Chondrocyte (in vitro differentiated cells): ENCODE data around the gene PROM1. TPM values are rescaled to one million over a fixed set of nuclear protein-coding genes. Genes with fewer than 3 reads are reported as not detected.

ENCODE experiments used
- DNase-seq: peaks from one replicate; pipeline ENCODE4 v3.0.0; 2021; ENCODE audit warnings: mixed read lengths, low spot score
- H3K27ac Mint-ChIP-seq: one replicate; pipeline ENCODE4 v1.8.0; 2021; ENCODE audit warnings: mild to moderate bottlenecking, moderate library complexity, mixed read lengths; ENCODE audit not compliant: unreplicated experiment
- H3K27me3 Mint-ChIP-seq: 2 replicates; pipeline ENCODE4 v1.8.0; 2021; ENCODE audit warnings: low read depth, mixed read lengths
- H3K36me3 Mint-ChIP-seq: 2 replicates; pipeline ENCODE4 v1.8.0; 2021; ENCODE audit warnings: low read depth, mixed read lengths
- H3K4me1 Mint-ChIP-seq: 2 replicates; pipeline ENCODE4 v1.8.0; 2021; ENCODE audit warnings: low read depth, mild to moderate bottlenecking, mixed read lengths
- H3K4me3 Mint-ChIP-seq: one replicate; pipeline ENCODE4 v1.8.0; 2021; ENCODE audit warnings: mild to moderate bottlenecking, moderate library complexity, mixed read lengths; ENCODE audit not compliant: unreplicated experiment
- H3K9me3 Mint-ChIP-seq: 2 replicates; pipeline ENCODE4 v1.8.0; 2021; ENCODE audit warnings: low read depth, mixed read lengths
- CTCF ChIP-seq: fragments of 200-600 bp; sonication (generic); IDR thresholded peaks from 2 replicates; pipeline ENCODE4 v1.5.0; 2021; ENCODE audit warnings: antibody characterized with exemption, mild to moderate bottlenecking, moderate library complexity
- total RNA-seq: library from RNA; stranded (reverse); gene quantifications from 3 replicates; pipeline ENCODE4 v1.2.1, GENCODE V29; 2021

PROM1 gene
- total RNA-seq, 1 donor from 2014 or later = 0.10 TPM

GRCh38 chr4:16100833-16101232 is 17.0 kb upstream of the PROM1 start:
- TF ChIP-seq CTCF = no peak
- H3K36me3 Mint-ChIP-seq = no peaks in the 10 kb centered on the region
- no peak overlapping the region for H3K27ac Mint-ChIP-seq
- no peak overlapping the region for H3K4me3 Mint-ChIP-seq
- no peaks in the 10 kb centered on the region for H3K4me1 Mint-ChIP-seq
- no peaks in the 10 kb centered on the region for H3K9me3 Mint-ChIP-seq
- no peak for DNase-seq
- H3K27me3 Mint-ChIP-seq = peaks cover 52% of the 10 kb centered on the region

- Mint-ChIP-seq H3K36me3 (no peaks in the 10 kb centered on the region), H3K27ac (no peak overlapping the region), H3K9me3 (no peaks in the 10 kb centered on the region), H3K4me1 (peaks cover 4% of the 10 kb centered on the region), H3K4me3 (no peak overlapping the region), H3K27me3 (peaks cover 41% of the 10 kb centered on the region)
- no peak for DNase-seq
- no peak for TF ChIP-seq CTCF
Measured at GRCh38 chr4:16092682-16093319, 9.0 kb upstream of the PROM1 start.

- peaks cover 51% of the 10 kb centered on the region for H3K27me3 Mint-ChIP-seq
- no peak overlapping the region for H3K4me3 Mint-ChIP-seq
- DNase-seq = no peak
- no peak overlapping the region for H3K27ac Mint-ChIP-seq
- H3K9me3 Mint-ChIP-seq = no peaks in the 10 kb centered on the region
- no peak for TF ChIP-seq CTCF
- peaks cover 4% of the 10 kb centered on the region for H3K4me1 Mint-ChIP-seq
- no peaks in the 10 kb centered on the region for H3K36me3 Mint-ChIP-seq
Measured at GRCh38 chr4:16090096-16090705, 6.4 kb upstream of the PROM1 start.

- H3K36me3 Mint-ChIP-seq = no peaks in the 10 kb centered on the region
- TF ChIP-seq CTCF = no peak
- peaks cover 5% of the 10 kb centered on the region for H3K4me1 Mint-ChIP-seq
- H3K9me3 Mint-ChIP-seq = no peaks in the 10 kb centered on the region
- peaks cover 62% of the 10 kb centered on the region for H3K27me3 Mint-ChIP-seq
- H3K27ac Mint-ChIP-seq = no peak overlapping the region
- no peak overlapping the region for H3K4me3 Mint-ChIP-seq
- no peak for DNase-seq
Measured at GRCh38 chr4:16089156-16089555, 5.3 kb upstream of the PROM1 start.

GRCh38 chr4:16088601-16089000 is 4.8 kb upstream of the PROM1 start:
- DNase-seq = no peak
- Mint-ChIP-seq H3K27me3 (peaks cover 66% of the 10 kb centered on the region), H3K4me1 (peaks cover 9% of the 10 kb centered on the region), H3K9me3 (no peaks in the 10 kb centered on the region), H3K36me3 (no peaks in the 10 kb centered on the region), H3K4me3 (no peak overlapping the region), H3K27ac (no peak overlapping the region)
- no peak for TF ChIP-seq CTCF
